ENCODE measurements around the gene BHLHA15. TPM values are rescaled to one million over a fixed set of nuclear protein-coding genes. Genes with fewer than 3 reads are reported as not detected.

The BHLHA15 gene
- total and polyA plus RNA-seq, 2 of the 13 experiments (the other 11 are each of a cell fraction or from before 2014, with no cell fraction given) = 1.9 to 6.1 TPM

- ATAC-seq (no peak), FAIRE-seq (no peak), DNase-seq (ENCODE audit: low spot score) (no peak)
- TF ChIP-seq ZNF589 (CRISPR knock-in tag; conservative IDR thresholded peaks at IDR 0.05) (no peak), BHLHE40 (IDR thresholded peaks at IDR 0.05; ENCODE audit: low read length) (no peak), NFKBIZ (CRISPR knock-in tag; IDR thresholded peaks at IDR 0.05) (no peak), RXRA (CRISPR knock-in tag; IDR thresholded peaks at IDR 0.05) (no peak), ZSCAN29 (CRISPR knock-in tag; conservative IDR thresholded peaks at IDR 0.05) (no peak), SNAPC2 (CRISPR knock-in tag; IDR thresholded peaks at IDR 0.05) (no peak), GFI1 (CRISPR knock-in tag; IDR thresholded peaks at IDR 0.05; ENCODE audit: borderline replicate concordance) (no peak), ZNF18 (CRISPR knock-in tag; IDR thresholded peaks at IDR 0.05; ENCODE audit: insufficient replicate concordance) (no peak), NR2F6 (IDR thresholded peaks at IDR 0.05) (no peak), NR2F6 (CRISPR knock-in tag; IDR thresholded peaks at IDR 0.05) (no peak), CC2D1A (CRISPR knock-in tag; IDR thresholded peaks at IDR 0.05) (no peak)
- TF ChIP-seq, protein P1, sequence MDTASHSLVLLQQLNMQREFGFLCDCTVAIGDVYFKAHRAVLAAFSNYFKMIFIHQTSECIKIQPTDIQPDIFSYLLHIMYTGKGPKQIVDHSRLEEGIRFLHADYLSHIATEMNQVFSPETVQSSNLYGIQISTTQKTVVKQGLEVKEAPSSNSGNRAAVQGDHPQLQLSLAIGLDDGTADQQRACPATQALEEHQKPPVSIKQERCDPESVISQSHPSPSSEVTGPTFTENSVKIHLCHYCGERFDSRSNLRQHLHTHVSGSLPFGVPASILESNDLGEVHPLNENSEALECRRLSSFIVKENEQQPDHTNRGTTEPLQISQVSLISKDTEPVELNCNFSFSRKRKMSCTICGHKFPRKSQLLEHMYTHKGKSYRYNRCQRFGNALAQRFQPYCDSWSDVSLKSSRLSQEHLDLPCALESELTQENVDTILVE (CRISPR knock-in tag; IDR thresholded peaks at IDR 0.05) = no peak
- TF ChIP-seq, protein P2, sequence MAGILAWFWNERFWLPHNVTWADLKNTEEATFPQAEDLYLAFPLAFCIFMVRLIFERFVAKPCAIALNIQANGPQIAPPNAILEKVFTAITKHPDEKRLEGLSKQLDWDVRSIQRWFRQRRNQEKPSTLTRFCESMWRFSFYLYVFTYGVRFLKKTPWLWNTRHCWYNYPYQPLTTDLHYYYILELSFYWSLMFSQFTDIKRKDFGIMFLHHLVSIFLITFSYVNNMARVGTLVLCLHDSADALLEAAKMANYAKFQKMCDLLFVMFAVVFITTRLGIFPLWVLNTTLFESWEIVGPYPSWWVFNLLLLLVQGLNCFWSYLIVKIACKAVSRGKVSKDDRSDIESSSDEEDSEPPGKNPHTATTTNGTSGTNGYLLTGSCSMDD (CRISPR knock-in tag; IDR thresholded peaks at IDR 0.05) = no peak
- H3K4me3 ChIP-seq (replicated peaks in 1 of 3; ENCODE audit: insufficient read depth in 1 of 3, low read depth in 2 of 3, low read length in 3 of 3) = no peak overlapping the region
- H2AFZ ChIP-seq (ENCODE audit: low read length) = no peak overlapping the region
- BruUV-seq (replicated peaks) = no TSS peak
- in situ Hi-C loops (cut with HindIII; ENCODE audit: extremely low pct_ligation_motif_present, low pct_unique_long_range_greater_than_20kb) = no loop called here
- no peaks in the 10 kb centered on the region for H3K9me3 ChIP-seq (ENCODE audit: low read length)
- H3K4me1 ChIP-seq (ENCODE audit: insufficient read depth, low read length) = peaks cover 19% of the 10 kb centered on the region
- 93% methylated on average over 5 of the region's 5 CpGs for WGBS (ENCODE audit: low lambda C conversion rate)
- H3K36me3 ChIP-seq (replicated peaks in 1 of 2; ENCODE audit: control insufficient read depth in 1 of 2, insufficient read depth in 2 of 2, low read length in 2 of 2) = peaks cover 21 to 55% of the 10 kb centered on the region in 2 experiments; a peak in 4 of 5 replicates
- intact Hi-C loops (cut with micrococcal nuclease; ENCODE audit: unreplicated experiment) = no loop called here
- no peak overlapping the region for H3K9ac ChIP-seq (ENCODE audit: insufficient read depth, low read depth, low read length)
- H4K20me1 ChIP-seq (ENCODE audit: insufficient read depth, low read length) = peaks cover 15% of the 10 kb centered on the region; the same call in 1 of the 2 replicates
- no peak overlapping the region for H3K4me2 ChIP-seq (ENCODE audit: low read depth, low read length)
- H3K79me2 ChIP-seq (ENCODE audit: insufficient read depth, low read length) = peaks cover 10% of the 10 kb centered on the region
- ChIA-PET CTCF (ENCODE audit: low intra/inter-chr PET ratio, low total read pairs) (no interaction called here), POLR2A (no interaction called here)
- no peaks in the 10 kb centered on the region for H3K27me3 ChIP-seq (ENCODE audit: control insufficient read depth in 1 of 2, insufficient read depth in 2 of 2, low read length in 2 of 2)
- no peak overlapping the region for H3K27ac ChIP-seq (ENCODE audit: extremely low read length, insufficient read depth, low read length)
Observed at GRCh38 chr7:98199131-98199530, 12.1 kb upstream of the BHLHA15 start.

All from HepG2 (cell line).